GM19468 (cell line): ENCODE measurements around the gene RNF141.

Source experiments
- ATAC-seq: cut with Tn5 transposase; IDR thresholded peaks from one replicate; pipeline ENCODE4 v1.9.1; 2021; ENCODE audit warnings: mild to moderate bottlenecking, moderate library complexity, moderate number of reproducible peaks; ENCODE audit not compliant: unreplicated experiment; ENCODE audit errors: extremely low read depth

RNF141 gene

DNA sequence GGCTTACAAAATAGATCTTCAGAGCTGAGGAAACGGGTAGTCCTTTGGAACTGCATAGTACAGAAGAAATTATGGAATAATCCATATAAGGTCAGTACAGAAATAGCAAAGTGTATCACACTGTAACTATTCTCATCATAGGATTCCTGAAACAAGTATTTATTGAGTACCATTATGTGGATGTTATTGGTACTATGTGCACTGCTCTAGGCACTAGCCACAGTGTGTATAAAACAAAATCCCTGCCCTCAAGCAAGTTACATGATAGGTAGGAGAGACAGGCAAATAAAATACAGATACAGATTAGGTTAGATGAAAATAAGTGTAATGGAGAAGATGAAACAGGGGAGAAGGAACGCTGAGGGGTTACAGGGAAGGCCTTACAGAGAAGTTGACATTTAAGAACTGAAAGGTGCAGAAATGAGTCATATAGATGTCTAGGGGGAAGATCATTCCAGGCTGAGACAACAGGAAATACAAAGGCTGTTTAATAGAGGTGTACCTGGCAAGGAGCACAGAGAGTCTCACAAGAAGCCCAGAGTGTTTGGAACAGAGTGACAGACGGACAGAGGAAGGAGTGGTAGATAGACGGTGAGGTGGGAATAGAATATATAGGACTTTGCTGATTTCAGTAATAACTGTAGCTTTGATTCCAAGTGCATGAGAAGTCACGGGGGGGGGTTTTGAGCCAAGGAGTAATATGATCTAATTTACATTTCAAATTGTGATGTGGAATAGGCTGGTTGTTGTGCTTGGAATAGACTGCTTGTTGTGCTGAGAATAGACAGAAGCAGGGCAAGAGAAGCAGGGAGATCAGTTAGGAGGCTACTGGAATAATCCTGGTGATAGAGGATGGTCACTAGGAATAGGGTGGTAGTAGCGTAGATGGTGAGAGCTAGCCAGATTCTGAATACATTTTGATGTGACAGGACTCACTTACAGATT is 13.7 kb downstream of the RNF141 start:
- ATAC-seq = no peak

DNA sequence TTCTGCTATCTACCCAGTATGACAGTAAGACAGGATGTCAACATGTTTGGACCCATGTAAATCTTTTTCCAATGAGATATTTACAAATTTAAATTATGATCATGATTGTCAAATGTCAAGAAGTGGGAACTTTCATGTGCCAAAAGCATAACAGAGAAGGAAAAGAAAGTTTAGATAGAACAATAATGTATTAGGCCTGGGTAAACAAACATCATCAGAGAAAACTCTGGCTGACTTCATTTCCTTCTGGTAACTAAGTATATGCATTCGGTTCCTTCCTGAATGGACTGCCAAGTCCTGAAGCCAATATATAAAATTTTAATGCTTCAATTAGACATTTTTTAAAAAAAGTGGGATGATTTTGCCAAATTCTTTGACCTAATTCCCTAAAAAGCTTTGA is 16.5 kb downstream of the RNF141 start:
- no peak for ATAC-seq

DNA sequence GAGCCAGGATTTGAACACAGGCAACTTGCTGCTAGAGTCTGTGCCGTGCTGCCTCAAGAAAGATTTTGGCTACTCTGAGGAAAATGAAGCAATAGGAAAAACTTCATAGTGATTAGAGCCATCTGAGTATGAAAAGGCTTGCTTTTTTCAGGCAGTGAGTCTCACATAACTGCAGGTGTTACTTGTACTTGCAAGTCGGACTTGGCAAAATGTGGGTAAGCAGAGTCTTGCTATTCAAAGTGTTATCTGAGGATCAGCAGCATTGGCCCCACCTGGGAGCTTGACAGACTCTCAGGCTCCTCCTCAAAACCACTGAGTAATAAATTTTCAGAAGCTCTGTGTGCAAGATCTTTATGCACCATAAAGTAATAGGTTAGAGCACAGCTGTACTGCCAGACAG is 18.1 kb downstream of the RNF141 start:
- no peak for ATAC-seq

DNA sequence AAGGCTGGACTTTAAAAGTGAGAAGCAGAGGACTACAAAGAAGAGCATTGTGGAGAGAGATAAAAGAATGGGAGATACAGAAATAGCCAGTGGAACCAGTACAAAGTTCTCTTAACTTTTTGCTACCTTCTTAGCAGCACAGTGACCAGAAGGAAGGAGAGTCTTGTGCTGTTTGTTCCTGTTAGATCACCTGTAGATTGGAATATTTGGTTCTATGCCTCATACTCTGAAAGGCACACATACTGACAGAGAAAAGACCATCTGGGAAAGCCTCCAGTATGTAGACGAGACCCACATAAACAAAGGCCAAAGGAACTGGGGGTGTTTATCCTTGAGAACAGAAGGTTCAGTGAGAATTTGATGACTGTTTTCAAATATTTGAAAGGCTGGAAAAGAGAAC is 18.7 kb downstream of the RNF141 start:
- ATAC-seq = no peak

DNA sequence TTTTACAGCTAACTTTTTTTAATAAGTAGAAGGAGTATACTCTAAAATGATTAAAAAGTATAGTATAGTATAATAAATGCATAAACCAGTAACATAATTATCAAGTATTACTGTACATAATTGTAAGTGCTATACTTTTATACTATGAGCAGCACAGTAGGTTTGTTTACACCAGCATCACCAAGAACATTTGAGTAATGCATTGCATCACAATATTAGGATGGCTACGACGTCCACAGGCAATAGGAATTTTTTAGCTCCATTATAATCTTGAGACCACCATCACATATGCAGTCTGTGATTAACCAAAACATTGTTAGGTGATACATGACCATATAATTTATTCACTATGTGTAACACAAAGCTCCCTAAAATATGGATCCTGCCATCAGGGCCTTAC is 20.4 kb downstream of the RNF141 start:
- no peak for ATAC-seq

DNA sequence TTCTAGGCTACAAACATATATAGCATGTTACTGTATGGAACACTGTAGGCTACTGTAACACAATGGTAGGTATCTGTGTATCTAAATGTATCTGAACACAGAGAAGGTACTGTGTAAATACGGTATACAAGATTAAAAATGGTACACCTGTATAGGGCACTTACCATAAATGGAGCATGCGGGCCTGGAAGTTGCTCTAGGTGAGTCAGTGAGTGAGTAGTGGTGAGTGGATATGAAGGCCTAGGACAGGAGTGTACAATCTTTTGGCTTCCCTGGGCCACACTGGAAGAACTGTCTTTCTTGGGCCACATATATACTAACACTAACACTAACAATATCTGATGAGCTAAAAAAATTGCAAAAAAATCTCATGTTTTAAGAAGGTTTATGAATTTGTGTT is 21.4 kb downstream of the RNF141 start:
- ATAC-seq = no peak

DNA sequence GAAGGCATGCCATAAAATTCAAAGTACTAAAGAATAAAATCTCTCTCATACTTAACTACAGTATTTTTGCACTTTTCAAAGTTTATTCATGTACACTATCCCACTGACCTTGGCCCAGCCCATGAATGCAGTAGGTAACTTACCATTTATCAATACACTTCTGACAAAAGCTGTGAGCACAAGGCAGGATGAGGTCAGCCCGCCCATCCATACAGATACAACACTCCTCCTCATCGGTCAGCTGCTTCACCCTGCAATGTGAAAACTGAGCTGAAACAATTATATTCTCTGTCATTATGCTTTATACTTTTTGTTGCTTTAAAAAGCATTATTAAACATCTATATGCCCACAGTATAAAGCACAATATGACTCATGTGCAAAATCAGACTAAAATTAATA is 22.1 kb downstream of the RNF141 start:
- ATAC-seq = no peak

GRCh38 chr11:10518123-10518522 is 22.9 kb downstream of the RNF141 start:
- ATAC-seq = no peak

GRCh38 chr11:10515418-10515817 is 25.6 kb downstream of the RNF141 start:
- no peak for ATAC-seq

GRCh38 chr11:10514709-10515108 is 26.3 kb downstream of the RNF141 start:
- no peak for ATAC-seq

GRCh38 chr11:10514202-10514601 is 26.8 kb downstream of the RNF141 start:
- ATAC-seq = no peak

GRCh38 chr11:10511181-10511621 is 29.8 kb downstream of the RNF141 start:
- ATAC-seq = no peak

DNA sequence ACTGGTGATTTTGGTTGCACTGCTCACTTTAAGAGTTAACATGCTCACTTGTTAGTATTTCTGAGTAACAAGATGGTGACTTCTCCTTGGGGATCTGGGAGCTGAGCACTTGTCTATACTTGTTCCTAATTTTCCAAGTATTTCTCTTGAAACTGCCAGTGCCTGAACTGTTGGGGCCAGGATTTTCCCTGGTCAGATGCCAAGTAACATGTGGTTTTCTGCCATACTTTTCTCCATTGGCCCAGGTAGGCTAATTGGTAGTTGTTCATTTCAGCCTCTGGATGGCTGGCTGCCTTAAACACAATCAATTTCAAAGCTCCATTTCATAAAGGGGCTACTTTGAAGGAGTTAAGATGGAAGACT is 35.0 kb downstream of the RNF141 start:
- ATAC-seq = no peak

GRCh38 chr11:10505278-10506007 is 35.5 kb downstream of the RNF141 start:
- ATAC-seq = no peak

DNA sequence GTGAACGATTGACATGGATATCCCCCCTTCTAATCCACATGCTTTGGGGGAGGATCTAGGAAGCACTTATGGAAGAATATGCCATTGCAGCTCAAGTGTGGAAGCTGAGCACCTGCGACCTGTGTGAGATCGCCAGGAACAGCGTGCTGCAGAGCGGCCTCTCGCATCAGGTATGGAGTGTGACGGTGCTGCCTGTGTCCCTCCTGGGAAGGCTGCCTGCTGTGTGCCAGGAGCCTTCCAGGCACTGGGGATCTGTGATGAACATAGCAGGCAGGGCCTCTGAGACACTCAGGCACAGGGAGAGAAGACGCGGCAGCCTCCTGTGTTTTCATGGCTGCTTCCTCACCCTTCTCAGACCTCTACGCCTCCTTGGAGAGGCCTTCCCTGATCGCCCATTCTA is 36.5 kb downstream of the RNF141 start:
- no peak for ATAC-seq

DNA sequence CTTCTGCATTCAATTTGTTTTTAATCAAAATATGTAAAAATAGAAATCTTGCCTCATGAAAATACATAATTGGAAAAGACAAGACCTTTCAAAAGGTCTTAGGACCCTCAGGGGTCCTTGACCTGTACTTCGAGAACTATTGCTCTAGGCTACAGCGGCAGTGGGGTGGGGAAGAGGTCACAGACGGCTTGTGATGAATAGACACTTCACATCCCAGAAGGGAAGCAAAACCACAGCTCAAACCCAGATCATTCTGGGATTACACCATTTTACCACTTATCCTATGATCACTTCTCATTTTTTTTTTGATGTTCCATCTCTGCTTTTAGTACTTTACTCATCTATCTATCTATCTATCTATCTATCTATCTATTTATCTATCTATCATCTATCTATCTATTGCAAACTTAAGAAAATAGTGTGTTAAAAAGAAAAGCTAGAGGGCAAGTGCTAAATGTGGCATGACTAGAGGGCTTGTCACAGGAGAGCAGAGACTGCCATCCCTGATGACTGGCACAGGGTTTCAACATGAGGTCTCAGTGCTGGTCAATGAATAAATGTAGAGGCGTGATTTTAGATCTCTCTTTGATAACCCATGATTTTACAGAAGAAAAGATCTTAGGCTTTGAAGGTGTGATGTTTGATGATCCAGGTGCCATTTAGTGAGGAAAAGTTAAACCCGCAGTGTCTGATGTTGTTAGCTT is 37.1 kb downstream of the RNF141 start:
- no peak for ATAC-seq

DNA sequence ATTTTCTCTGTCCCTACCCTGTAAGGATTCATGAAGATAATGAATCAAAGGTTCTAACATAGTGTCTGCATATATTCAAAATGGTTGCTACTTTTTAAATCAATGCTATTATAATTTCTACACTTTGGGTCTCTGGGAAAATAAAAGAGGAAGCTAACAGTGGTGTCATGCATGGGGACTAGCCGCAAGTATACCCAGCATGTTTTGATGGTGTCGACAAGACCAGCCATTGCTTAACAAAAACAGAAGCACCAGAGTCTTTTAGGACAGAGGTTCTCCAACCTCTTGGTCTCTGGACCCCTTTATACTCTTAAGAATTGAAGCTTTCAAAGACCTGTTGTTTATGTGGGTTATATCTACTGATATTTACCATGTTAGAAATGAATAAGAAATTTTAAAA is 37.8 kb downstream of the RNF141 start:
- ATAC-seq = no peak

DNA sequence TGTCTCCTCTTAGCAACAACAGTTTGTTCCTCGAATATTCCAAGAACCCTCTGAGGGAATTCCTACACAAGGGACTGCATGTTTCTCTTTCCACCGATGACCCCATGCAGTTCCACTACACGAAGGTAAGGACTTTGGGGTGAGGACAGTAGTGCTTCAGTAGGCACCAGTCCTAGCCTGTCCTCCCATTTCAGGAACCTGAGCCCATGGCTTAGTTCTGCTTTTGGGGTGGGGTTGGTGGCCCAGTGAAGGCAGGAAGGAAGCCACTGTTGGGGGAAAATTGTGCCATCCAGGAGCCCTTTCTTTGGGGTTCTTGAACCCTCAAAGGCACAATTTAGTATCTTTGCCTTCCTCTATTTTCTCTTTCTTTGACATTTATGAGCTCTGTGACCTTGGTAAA is 38.2 kb downstream of the RNF141 start:
- ATAC-seq = no peak

GRCh38 chr11:10502065-10502680 is 38.8 kb downstream of the RNF141 start:
- no peak for ATAC-seq
